ENCODE measurements around the gene PAPPA2.
A peak's percentile ranks its signal among the peaks of the same experiment; 100 is the strongest.

PAPPA2 gene

DNA sequence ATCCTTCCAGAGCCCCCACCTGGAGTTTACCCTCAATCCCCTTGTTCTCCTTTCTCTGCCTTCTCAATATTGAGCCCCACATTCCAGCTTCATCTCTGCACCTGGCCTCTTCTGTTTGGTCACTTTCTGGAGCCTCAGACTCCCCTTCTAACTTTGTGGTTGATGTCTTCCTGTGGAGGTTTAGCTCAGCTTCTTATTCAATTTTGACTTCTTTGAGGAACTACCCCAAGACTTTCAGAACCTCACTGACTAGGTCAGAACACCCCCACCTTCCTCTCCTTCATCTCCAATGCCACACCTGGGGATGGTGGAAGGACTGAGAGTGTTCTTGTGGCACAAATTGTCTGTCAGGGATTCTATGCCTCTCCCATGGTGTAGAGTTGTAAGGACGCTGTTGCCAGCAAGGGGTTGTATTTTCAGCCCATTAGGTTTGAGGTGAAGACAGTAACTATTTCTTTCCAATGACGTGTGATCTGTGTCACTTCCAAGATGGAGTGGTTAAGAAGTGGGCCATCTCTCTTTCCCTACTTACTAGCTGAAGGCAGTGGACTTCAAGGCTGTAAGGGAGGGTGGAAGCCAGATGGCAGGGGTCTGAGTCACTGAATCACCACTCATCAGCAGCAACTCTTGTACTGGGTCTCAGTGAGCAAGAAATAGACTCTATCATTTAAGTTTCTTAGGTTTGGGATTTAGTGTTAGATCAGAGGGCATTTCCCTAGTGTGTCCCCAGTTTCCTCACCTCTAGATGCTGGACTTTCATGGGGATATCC is 80.6 kb downstream of the PAPPA2 start:
- no peaks in the 10 kb centered on the region for H3K36me3 ChIP-seq
- TF ChIP-seq, protein P1, sequence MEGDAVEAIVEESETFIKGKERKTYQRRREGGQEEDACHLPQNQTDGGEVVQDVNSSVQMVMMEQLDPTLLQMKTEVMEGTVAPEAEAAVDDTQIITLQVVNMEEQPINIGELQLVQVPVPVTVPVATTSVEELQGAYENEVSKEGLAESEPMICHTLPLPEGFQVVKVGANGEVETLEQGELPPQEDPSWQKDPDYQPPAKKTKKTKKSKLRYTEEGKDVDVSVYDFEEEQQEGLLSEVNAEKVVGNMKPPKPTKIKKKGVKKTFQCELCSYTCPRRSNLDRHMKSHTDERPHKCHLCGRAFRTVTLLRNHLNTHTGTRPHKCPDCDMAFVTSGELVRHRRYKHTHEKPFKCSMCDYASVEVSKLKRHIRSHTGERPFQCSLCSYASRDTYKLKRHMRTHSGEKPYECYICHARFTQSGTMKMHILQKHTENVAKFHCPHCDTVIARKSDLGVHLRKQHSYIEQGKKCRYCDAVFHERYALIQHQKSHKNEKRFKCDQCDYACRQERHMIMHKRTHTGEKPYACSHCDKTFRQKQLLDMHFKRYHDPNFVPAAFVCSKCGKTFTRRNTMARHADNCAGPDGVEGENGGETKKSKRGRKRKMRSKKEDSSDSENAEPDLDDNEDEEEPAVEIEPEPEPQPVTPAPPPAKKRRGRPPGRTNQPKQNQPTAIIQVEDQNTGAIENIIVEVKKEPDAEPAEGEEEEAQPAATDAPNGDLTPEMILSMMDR (IDR thresholded peaks at IDR 0.05; ENCODE audit: low read depth, low read length) = no peak
- H3K27ac ChIP-seq = no peak overlapping the region
- H3K27me3 ChIP-seq (ENCODE audit: insufficient read depth, low read depth, severe bottlenecking) = no peaks in the 10 kb centered on the region
- H3K4me3 ChIP-seq (ENCODE audit: low read depth, low read length) = no peak overlapping the region
- H3K9me3 ChIP-seq (ENCODE audit: severe bottlenecking) = peaks cover 5% of the 10 kb centered on the region
- peak; percentile 25 for DNase-seq

DNA sequence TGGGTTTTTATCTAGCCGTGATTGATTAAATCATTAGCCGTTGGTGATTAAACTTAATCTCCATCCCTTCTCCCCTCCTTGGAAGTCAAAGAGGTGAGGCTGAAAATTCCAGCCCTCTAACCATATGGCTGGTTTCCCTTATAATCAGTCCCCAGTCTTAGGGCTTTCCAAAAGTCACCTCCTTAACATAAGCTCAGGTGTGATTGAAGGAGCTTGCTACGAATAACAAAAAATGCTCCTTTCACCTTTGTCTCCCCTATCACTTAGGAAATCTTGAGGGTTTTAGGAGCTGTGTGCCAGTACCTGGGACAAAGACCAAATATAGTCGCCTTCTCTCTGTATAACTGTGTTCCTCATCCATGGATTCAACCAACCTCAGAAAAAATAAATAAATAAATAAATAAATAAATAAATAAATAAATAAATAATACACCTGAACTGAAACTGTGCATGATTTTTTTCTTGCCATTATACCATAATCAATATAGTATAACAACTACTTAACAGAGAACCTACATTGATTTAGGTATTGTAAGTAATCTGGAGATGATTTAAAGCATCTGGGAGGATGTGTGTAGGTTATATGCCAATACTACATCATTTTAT is 82.2 kb downstream of the PAPPA2 start:
- Histone ChIP-seq H3K27ac (peak overlapping the region; percentile 17; the same call in 1 of the 2 replicates), H3K9me3 (ENCODE audit: severe bottlenecking) (peaks cover 5% of the 10 kb centered on the region), H3K4me3 (ENCODE audit: low read depth, low read length) (no peak overlapping the region), H3K27me3 (ENCODE audit: insufficient read depth, low read depth, severe bottlenecking) (no peaks in the 10 kb centered on the region), H3K36me3 (no peaks in the 10 kb centered on the region)
- DNase-seq = peak; percentile 22
- TF ChIP-seq, protein P1 (IDR thresholded peaks at IDR 0.05; ENCODE audit: low read depth, low read length) = no peak

DNA sequence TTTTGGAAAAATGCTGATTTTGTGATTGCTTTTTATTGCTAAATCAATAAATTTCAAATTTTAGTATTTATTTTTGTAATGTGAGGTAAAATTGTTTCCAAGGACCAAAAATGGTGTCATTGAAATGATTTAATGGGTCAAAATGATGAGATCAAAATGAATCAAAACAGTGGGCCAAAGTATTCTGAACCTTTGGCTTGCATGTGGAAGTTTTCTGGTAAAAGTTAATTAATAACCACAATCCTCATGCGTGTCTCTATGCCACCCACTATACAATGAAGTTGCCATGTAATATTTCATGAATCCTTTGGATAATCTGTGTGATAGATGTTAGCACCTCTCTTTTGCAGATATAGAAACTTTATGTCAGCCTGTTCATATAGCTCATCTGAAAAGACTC is 83.8 kb downstream of the PAPPA2 start:
- Histone ChIP-seq H3K36me3 (no peaks in the 10 kb centered on the region), H3K27ac (no peak overlapping the region), H3K4me3 (ENCODE audit: low read depth, low read length) (no peak overlapping the region), H3K9me3 (ENCODE audit: severe bottlenecking) (peaks cover 5% of the 10 kb centered on the region), H3K27me3 (ENCODE audit: insufficient read depth, low read depth, severe bottlenecking) (no peaks in the 10 kb centered on the region)
- TF ChIP-seq, protein P1 (IDR thresholded peaks at IDR 0.05; ENCODE audit: low read depth, low read length) = no peak
- no peak for DNase-seq

DNA sequence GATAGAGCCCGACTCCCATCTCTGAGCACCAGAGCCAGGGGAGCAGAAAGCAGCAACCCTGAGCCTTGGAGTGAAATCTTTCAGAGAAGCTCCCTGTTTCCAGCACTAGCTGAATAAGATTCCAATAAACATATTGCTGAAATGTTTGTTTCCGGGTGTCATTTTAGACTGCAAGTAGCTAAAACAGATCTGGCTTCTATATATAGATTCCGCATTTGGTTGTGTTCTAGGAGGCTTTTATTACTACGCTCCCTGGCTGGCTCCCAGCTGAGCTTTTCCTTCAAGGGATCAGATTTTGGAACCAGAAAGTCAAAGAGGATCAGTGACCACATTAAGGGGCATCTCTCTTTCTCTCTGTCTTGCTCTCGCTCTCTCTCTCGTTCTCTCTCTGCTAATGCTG is 88.2 kb downstream of the PAPPA2 start:
- Histone ChIP-seq H3K27ac (no peak overlapping the region), H3K9me3 (ENCODE audit: severe bottlenecking) (no peaks in the 10 kb centered on the region), H3K4me3 (ENCODE audit: low read depth, low read length) (no peak overlapping the region), H3K36me3 (no peaks in the 10 kb centered on the region), H3K27me3 (ENCODE audit: insufficient read depth, low read depth, severe bottlenecking) (no peaks in the 10 kb centered on the region)
- TF ChIP-seq, protein P1 (IDR thresholded peaks at IDR 0.05; ENCODE audit: low read depth, low read length) = no peak
- no peak for DNase-seq

DNA sequence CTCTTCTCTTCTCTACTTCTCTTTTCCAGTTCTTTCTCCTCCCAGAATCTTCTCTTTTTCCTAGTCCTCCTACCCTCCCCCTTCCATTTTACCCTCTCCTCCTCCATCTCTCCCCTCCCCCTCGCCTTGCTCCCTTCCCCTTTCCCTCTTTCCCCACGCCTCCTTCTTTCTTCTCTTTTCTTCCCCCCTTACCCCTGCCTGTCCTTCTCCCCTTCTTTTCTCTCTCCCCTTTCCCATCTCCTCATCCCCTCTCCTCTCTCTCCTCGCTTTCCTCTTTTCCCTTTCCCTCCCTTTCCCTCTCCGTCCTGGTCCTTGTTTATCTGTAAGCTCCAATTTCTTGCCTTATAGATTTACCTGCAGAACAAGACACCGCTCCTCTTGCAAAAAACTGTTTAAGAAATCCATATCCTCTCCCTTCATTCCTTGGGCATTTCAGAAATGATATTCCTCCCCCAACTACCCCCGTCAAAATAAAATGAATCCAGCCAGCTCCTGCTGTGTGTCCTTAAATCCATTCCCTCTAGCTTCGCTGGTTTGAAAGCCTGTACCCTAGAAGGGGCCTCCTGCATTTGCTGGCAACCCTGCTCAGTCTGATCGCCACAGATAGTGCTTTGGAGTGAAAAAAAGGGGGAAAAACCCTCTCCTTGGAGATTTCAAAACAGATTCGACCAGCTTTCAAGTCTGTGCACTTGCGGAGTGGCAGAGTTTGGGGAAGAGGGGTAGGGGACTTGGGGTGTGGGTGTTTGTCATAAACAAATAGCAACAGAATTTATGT is 89.4 kb downstream of the PAPPA2 start:
- DNase-seq = peak; percentile 30
- Histone ChIP-seq H3K9me3 (ENCODE audit: severe bottlenecking) (no peaks in the 10 kb centered on the region), H3K36me3 (no peaks in the 10 kb centered on the region), H3K4me3 (ENCODE audit: low read depth, low read length) (no peak overlapping the region), H3K27me3 (ENCODE audit: insufficient read depth, low read depth, severe bottlenecking) (no peaks in the 10 kb centered on the region), H3K27ac (peak overlapping the region; percentile 16)
- TF ChIP-seq, protein P1 (IDR thresholded peaks at IDR 0.05; ENCODE audit: low read depth, low read length) = no peak

All from WERI-Rb-1 (cell line).